PC-3 (cell line): ENCODE measurements around the gene ADAMTSL1.

Experiments used
- EZH2phosphoT487 ChIP-seq: fragments of 300-600 bp; sonication (generic); IDR thresholded peaks from 2 replicates; pipeline ENCODE4 v1.6.1; 2018; ENCODE audit warnings: mild to moderate bottlenecking, antibody characterized with exemption, low read length, borderline replicate concordance
- TF ChIP-seq, protein P1 (sequence below): fragments of 300-600 bp; sonication (generic); conservative IDR thresholded peaks from 2 replicates; pipeline ENCODE4 v1.5.1; 2017; ENCODE audit warnings: antibody characterized with exemption, low read depth, mild to moderate bottlenecking, low read length

DNA sequence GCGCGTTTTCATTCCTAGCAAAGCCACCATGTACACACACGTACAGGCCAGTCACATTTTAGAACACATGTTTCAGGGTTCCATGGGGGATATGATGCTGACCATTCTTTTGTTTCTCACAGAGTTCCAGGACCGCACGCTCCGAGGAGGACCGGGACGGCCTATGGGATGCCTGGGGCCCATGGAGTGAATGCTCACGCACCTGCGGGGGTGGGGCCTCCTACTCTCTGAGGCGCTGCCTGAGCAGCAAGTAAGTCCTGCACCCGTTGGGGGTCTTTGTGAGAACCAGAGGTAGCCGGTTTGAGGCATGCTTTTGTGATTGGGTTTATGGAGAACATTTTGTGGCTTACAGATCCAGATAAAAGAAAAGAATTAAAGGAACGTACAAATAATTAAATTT, 30.8 kb downstream of the ADAMTSL1 start:
- TF ChIP-seq, protein P1, sequence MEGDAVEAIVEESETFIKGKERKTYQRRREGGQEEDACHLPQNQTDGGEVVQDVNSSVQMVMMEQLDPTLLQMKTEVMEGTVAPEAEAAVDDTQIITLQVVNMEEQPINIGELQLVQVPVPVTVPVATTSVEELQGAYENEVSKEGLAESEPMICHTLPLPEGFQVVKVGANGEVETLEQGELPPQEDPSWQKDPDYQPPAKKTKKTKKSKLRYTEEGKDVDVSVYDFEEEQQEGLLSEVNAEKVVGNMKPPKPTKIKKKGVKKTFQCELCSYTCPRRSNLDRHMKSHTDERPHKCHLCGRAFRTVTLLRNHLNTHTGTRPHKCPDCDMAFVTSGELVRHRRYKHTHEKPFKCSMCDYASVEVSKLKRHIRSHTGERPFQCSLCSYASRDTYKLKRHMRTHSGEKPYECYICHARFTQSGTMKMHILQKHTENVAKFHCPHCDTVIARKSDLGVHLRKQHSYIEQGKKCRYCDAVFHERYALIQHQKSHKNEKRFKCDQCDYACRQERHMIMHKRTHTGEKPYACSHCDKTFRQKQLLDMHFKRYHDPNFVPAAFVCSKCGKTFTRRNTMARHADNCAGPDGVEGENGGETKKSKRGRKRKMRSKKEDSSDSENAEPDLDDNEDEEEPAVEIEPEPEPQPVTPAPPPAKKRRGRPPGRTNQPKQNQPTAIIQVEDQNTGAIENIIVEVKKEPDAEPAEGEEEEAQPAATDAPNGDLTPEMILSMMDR, result no peak
- TF ChIP-seq EZH2phosphoT487, result no peak
